Stimulated activated CD8-positive, alpha-beta memory T cell treated with anti-CD3 and anti-CD28 coated beads, Interleukin-7, amount 100 ng/mL, for 1 hour (primary cell): ENCODE data around the gene SCN1A.
"Not testable (repeated sequence)": the region's sequence is repeated elsewhere in the genome, so short reads cannot be mapped to it uniquely, and the experiment has no call there.

Experiments used
- DNase-seq, 2 donors: peaks; one replicate each; pipeline ENCODE4 v3.0.0-alpha.2; 2020; ENCODE audit warnings: low read depth in 2 of 2

The SCN1A gene

DNA sequence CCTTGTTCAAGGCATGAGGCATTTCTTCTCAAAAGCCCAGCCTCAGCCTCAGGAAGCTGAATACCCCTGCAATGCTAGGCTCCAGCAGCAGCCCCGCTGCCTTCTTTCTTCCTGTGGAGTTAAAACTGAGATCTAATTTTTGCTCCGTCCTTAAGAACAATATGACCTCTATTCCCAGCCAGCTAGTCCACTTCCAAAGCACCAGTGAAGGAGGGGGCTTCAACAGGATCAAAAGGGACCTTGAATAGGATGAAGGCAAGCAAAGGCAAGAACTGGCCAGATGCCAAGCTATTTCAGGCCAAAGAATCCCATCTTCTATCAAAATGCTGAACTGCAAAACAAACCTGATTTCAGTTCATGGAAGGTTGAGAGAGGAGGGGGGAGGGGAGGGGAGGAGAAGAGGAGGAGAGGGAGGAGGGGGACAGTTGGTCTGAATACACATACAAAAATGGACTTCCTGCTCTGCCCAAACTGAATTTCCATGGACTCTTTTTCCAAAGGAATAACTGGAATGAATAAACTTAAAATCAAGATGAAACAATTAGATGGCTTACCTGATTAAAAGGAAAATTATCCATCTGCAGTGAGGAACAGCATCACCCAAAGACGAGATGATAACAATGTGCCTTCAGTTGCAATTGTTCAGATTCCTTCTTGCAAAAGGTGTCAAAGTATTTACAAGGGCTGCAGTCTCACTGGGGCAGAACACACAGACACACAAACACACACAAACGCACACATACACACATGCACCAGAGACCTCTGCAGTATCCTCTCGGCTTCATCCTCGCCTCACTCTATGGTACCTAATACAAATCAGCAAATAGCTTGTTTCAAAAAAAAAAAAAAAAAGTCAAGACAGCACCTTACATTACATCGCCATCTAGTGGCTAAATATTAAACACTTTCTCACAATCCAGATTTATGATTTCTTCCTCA, at the start of gene SCN1A:
TSS of gene SCN1A (minus strand) at position 804 of the 939 bp plus-strand sequence. CDS start 54,399 bp downstream, outside the sequence.
- DNase-seq = no peak

DNA sequence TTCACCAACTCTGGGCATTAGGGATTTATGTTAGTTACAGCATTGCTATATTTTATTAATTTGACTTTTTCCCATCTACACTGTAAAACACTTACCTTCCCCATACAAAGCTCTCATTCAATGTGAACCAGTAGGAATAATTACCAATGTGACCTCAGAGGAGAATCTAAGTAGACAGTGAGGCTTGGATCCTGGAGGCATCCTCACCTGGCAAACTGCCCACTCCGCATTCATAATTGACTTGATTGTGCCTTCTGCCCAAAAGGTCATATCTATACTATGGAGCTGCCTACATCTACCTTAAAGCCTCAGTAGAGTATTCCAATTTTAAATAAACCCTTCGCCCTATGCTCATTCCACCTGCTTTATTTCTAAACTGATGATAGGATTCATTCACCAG, 45.4 kb upstream of the SCN1A start:
- DNase-seq = no peak

DNA sequence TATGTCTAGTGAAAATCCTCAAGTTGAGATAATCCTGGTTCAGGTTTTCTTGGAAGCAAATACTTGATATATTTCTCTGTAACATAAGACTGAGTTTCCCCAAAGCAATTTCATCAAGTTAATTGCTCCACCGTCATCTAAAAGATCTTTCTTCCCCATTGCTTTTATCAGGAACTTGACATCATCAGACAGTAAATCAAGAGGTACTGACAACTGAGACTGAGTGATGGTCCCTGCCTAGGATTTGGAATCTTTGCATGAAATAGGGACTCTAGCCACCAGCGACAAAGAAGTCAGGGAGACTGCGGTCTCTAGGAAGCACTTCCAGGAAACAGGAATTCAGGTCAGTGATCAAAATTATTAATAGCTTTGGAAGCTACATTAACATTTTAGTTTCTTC, 43.4 kb upstream of the SCN1A start:
- no peak for DNase-seq

DNA sequence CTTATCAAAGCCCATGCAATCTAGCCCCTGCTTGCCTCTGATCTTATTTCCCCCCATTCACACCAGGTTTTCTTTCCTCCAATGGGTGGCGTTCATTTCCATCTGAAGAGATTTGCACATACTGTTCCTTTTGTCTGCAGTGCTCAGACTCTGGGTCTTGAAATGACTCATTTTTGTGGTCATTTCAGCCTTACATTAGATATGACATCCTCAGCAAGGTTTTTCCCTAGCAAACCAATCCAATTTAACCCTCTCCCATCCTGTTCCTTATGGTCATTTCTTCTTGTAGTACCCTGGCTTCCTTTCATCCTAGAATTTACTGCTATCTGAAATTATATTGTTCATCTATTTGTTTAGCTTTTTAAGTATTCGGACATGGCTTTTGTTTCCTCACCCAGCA, 42.5 kb upstream of the SCN1A start:
- no peak for DNase-seq

DNA sequence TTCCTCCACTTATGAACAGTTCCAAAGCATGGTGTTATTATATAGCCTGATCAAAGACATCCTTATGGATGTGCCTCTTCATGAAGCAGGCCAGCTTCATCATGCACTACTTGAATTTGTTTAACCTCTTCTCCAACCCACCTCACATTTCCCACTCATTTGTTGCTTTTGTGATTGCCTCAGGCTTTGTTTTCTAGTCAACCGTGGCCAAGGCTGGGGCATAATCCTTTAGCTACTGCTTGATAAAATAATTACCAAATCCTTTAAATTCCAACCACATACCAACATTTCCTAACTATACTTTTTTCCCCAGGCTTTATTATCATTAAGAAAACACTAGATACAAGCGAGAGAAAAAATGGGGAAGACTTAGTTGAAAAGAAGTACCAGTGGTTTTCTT, 39.6 kb upstream of the SCN1A start:
- no peak for DNase-seq

DNA sequence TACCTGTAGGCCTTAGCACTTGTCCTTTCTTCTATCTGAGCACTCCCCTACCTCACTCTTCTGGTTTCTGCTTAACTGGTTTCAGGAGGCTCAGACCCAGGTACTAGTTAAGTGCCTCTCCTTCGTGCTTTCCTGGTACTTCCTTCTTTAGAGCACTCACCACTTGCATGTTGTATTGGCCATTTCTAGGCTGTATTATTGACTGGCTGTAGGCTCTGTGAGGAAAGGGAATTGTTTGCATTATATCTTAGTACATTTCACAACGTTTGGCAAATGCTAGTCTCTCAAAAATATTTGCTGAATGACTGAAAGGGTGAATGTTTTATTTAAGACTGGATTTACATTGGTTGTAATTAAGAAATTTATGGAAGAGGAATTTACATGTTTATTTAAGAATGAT, 36.0 kb upstream of the SCN1A start:
- no peak for DNase-seq

DNA sequence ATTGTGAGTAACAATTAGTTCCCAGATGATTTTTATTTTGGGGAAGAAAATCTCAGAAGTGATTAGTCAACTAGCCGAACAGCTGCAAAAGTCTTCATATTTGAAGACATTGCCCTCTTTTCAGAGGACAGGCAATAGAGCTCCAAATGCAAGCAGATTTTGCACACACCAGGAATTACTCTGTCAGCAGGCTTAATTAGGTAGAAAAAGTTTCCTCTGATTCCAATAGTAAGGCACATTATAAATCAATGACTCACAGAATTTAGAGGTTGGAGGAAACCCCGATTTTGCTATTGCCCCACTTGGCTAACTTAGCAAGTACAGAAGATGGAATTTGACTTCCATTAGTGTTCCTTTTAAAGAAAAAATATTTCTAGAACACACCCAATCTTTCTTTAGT, 30.7 kb upstream of the SCN1A start:
- no peak for DNase-seq

DNA sequence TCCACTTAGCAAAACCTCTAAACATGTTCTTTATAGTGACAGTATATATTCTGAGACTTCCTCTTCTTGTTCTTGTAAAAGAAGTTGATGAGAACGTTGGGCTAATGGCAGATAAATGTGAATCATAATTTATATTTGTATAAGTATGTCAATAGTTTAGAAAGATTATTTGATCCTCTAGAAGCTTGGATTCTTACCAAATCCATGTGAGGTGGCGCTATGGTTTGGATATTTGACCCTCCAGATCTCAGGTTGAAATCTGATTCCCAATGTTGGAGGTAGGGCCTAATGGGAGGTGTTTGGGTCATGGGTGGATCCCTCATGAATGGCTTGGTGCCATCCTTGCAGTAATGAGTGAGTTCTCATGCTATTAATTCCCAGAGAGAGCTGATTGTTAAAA, 29.8 kb upstream of the SCN1A start:
- no peak for DNase-seq

DNA sequence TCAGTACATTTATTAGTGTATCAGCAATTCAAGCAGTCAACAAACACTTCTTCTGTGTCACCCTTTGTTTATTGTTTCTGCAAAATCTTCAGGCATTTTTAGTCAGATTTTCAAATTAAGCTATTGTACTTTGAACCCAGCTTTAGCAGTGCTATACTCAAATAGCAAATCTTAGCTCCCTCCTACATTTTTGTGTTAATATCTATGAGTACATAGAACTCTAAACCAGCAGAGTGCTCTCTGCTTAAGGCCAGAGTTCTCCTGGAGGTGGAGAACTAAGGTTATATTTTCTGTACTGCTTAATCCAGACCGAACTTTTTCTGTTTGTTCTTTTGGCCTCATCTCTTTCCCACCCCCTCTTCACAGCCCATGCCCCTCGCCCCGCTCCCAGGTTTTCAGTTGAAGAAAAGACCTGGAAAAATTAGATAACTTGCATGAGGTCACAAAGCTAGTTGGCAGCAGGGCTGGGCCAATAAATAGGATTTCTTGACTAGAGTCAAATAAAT, 29.2 kb upstream of the SCN1A start:
- DNase-seq = no peak

DNA sequence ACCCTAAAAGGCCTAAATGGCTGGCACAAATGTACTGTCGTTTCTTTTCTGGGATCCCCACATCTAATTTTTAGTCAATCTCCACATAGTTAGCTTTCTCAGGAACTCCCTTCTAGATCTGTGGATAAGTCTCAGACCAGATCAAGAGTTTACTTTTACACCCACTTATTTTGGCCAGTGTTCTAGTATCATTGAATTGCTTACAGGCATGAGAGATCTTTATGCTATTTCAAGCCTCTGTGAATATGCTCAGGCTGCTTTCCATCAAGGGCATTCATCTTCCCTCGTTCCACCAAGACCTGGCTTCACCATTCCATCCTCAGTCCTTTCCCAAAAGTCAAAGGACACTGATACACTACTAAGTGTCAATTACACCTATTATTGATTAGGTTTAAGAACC, 27.8 kb upstream of the SCN1A start:
- no peak for DNase-seq

DNA sequence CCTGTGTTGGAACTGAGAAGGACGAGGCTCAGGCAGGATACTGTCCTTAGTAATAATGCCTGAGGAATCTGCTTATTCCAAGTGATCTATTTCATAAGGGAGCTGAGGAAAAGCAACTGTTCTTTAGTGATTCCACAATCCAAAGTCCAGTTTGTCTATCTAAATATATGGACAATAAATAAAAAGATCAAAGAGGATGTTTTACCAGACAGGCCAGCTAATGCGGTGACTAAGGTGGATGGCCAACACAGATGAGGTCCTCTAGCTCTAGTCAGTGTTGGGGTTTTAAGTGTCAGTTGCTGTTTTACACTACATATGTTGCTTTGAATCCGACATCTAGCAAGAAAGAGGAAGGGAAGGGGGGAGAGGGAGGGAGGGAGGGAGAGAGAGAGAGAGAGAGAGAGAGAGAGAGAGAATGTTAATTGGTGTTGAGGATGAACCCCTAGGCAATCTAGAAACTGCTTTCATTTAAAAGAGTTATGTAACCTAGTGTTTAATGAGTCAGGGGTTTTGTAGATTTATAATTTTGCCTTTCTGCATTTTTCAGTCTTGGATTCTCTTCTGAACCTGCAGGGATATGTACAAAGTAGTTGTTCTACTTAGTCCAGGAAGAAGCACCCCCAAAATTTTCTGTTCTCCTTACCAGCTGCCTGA, 27.0 kb upstream of the SCN1A start:
- DNase-seq = no peak

DNA sequence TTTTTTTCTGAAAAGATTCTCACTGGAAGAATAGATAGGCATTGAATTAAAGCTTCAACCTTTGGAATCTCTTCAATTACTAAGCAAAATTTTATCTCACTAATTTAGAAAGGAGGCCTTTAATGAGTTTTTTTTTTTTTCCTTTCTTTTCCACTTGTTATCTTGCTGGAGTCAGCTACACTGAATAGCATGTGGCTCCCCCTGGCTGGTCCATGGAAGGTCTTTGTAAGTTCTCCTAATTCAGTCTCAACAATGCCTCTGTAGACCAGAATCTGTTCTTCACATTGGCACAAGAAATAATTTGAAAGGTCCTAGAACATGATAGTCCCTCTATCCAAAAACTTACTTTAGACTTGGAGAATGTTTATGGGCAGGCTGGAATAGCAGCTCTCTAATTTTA, 24.2 kb upstream of the SCN1A start:
- DNase-seq = no peak

DNA sequence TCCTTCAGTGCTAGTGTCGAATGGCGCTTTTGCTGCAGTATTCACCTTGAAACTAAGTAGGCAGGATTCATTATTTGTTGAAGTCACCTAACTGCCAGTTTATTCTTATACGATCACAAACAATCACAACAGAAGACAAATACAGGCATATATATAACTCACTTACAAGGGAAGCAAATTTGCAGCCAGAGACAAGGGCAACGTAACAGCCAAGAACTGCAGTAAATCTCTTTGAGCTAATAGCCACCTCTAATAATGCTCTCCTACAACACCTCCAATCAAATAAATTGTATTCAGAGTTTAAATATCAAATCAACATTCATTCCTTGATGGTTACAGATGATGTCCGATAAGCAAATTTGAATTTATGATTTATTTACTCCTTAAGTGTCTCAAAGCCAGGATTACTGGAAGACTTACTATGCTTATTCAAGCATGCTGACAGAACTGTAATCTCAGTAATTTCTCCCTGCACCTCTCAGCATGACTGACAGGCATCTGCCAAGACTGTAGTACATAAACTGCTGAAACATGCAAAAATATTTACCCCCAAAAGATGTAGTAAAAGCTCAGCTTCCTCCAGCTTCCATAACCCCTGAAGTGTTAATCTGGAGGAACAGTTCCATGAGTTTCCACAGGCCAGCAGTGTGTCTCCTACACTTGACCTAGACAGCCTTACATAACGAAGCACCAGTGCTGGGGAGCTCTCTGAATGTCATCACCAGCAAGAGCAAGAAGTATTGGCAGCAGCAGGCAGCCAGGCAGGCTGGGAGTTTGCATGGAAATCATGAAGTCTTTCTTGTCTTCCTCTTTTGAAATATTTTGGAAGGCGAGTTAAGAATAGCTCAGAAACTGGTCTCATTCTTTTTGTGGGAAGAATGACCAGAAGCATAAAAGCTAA, 20.9 kb upstream of the SCN1A start:
- no peak for DNase-seq

DNA sequence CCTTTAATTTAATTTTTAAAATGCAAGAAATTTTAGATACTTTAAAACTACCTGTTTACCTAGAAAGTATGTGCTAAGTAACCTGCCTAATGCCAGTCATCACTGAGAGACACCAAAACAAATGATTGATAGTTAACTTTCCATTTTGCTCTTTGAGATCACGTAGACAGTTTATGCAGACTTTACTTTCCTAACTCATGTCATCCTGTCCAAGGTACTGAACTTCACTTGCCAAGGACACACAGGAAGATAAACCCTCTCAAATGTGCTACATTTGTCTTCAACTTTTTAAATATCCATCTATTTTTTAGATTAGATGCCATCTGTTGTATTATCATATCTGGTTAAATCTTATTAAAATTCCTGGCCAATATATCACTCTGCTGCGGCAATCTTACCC, 20.1 kb upstream of the SCN1A start:
- no peak for DNase-seq

DNA sequence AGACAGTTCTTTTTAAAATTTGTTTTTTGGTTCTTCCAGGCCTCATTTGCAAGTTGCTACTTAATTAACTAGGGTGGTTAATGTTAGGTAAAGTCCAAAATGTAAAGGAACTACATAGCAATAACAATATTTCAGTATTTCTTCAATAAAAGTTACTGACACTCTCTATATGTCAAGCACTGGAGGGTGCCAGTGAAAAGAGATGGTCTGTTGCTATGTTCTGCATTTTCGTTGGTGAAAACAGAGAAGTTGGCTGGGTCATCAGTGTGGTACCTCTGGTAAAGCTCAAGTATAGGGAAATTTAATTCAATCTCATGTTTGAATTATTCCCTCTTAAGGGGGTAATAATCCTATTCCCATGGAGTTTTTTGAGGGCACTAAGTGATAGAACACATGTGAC, 16.3 kb upstream of the SCN1A start:
- no peak for DNase-seq

DNA sequence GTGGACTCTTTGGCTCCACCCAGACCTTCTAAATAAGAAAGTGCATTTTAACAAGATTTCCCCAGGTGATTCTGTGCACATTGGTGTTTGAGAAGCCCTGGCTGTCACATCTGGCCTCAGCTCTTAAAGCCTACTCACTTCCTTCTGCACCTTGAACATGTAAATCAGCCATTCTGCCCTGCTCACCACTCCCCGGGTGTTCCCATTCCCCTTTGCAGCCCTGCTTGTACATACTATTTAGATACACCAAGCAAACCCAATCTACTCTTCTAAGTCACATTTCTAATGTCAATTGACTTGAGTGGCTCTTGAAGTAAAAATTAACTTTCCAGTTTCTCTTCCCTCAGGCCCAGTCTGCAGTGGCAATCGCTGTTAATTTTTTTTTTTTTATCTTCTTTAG, 13.1 kb upstream of the SCN1A start:
- DNase-seq = no peak

DNA sequence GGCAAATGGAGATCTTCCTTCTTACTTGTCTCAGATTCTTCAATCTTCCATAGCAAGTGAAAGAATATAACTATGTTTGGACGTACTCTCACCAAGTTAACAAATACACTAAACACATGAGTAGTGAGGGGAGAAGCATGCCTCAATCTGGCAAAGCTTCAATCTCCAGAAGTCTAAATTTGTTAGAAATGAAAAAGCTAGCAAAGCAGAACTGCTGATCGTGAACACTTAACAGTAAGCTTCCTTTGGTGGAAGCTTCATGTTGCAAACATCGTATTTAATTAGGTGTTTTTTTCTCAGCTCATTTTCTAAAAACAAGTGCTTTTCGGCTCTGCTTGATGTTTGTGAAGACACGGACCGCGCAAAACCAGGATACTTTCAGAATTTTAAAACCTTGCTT, 12.7 kb upstream of the SCN1A start:
- no peak for DNase-seq

DNA sequence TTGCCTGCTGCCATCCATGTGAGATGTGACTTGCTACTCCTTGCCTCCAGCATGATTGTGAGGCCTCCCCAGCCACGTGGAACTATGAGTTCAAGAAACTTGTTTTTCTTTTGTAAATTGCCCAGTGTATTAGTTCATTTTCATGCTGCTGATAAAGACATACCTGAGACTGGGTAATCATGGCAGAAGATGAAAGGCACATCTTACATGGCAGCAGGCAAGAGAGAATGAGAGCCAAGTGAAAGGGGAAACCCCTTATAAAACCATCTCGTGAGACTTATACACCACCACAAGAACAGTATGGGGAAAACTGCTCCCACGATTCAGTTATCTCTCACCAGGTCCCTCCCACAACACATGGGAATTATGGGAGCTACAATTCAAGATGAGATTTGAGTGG, 11.7 kb upstream of the SCN1A start:
- DNase-seq = not testable (repeated sequence)

DNA sequence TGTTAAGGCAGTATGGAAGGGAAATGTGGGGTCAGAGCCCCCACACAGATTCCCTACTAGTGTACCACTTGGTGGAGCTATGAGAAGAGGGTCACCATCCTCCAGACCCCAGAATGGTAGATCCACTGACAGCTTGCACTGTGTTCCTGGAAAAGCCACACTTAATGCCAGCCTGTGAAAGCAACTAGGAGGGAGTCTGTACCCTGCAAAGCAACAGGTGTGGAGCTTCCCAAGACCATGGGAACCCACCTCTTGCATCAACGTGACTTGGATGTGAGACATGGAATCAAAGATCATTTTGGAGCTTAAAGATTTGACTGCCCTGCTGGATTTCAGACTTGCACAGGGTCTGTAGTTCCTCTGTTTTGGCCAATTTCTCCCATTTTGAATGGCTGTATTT, 10.8 kb upstream of the SCN1A start:
- DNase-seq = no peak

DNA sequence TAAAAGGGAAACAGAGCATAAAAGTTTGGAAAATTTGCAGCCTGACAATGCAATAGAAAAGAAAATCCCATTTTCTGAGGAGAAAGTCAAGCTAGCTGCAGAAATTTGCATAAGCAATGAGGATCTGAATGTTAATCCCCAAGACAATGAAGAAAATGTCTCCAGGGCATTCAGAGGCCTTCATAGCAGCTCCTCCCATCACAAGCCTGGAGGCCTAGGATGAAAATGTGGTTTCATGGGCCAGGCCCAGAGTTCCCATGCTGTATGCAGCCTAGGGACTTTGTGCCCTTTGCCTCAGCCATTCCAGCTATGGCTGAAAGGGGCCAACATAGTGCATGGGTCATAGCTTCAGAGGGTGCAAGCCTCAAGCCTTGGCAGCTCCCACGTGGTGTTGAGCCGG, 10.3 kb upstream of the SCN1A start:
- DNase-seq = no peak

DNA sequence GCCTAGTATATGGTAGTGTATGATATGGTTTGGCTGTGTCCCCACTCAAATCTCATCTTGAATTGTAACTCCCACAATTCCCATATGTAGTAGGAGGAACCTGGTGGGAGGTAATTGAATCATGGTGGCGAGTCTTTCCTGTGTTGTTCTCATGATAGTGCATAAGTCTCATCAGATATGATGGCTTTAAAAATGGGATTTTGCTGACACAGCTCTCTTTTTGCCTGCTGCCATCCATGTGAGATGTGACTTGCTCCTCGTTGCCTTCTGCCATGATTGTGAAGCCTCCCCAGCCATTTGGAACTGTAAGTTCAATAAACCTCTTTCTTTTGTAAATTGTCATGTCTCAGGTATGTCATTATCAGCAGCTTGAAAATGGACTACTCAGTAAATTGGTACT, 9.5 kb upstream of the SCN1A start:
- no peak for DNase-seq

DNA sequence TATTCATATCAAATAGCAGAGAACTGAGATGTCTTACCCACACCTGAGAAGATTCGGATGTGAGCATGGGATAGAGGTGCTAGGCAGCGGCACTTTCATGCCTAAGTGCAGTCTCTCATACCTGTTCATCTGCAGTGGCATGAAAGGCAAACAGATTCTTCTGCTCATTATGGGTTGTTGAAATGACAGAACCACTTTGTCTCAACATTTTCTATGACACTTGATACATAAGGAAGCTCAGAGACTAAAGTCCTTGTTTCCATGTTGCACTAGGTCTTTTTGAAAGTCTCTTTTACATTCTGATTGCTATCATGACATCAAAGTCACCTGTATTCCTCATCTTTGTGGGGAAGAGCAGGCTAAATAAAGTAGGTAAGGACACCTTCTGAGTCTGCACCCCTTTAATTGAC, 8.0 kb upstream of the SCN1A start:
- no peak for DNase-seq
